ENCODE measurements around the gene DYNC2I2.

DNA sequence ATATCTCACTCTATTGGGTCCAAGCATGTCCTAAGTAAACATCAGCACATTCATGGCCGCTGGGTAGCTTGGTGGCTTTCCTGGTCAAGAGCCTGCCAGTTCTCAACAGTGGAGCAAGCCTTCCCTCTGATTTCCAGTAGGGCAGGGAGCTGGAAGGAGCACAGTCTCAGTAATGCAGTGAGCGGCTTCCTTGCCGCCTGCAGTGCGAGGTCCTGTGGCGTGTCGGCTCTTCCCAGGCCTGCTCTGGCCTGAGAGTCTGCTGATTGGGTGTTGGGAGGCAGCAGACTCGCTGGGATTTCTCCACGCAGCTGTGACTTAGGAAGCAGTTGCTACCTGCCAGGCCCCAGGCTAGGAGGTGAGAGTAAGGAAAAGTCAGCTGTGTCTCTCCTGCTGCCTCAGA is 53.0 kb downstream of the DYNC2I2 start:
- no peak for TF ChIP-seq CTCF (IDR thresholded peaks at IDR 0.05)
- no peak for TF ChIP-seq POLR2A (IDR thresholded peaks at IDR 0.05)
- no peak for TF ChIP-seq POLR2AphosphoS5 (IDR thresholded peaks at IDR 0.05)

All from breast epithelium (tissue), 3 donors.